Stomach (tissue), 4 donors: ENCODE measurements around the gene MYO1H.

Experiments used
- EP300 ChIP-seq: sonication (generic); formaldehyde crosslinking; IDR thresholded peaks from one replicate; pipeline ENCODE4 v1.6.1; 2017; ENCODE audit warnings: antibody characterized with exemption
- POLR2A ChIP-seq, 4 donors: fragments of 450-650 bp; IDR thresholded peaks; one replicate each; pipeline ENCODE4 v1.6.1; 2016; ENCODE audit warnings: antibody characterized with exemption in 4 of 4, control low read depth in 2 of 4, mild to moderate bottlenecking in 1 of 4, moderate library complexity in 1 of 4
- POLR2AphosphoS5 ChIP-seq, 3 donors: sonication (generic); formaldehyde crosslinking; IDR thresholded peaks; one replicate each; pipeline ENCODE4 v1.6.1; 2016; ENCODE audit warnings: antibody characterized with exemption in 3 of 3
- TF ChIP-seq, protein P1 (sequence below), 7 experiments: fragments of 450-650 bp in 4 of 7; fragments of 200-600 bp in 3 of 7; sonication (generic) in 3 of 7; IDR thresholded peaks; one replicate each; pipeline ENCODE4 v1.5.1; 2016 to 2019; ENCODE audit warnings: antibody characterized with exemption in 7 of 7, control low read depth in 2 of 7, mild to moderate bottlenecking in 1 of 7

GRCh38 chr12:109331301-109331952 is 16.3 kb upstream of the MYO1H start:
- TF ChIP-seq, protein P1, sequence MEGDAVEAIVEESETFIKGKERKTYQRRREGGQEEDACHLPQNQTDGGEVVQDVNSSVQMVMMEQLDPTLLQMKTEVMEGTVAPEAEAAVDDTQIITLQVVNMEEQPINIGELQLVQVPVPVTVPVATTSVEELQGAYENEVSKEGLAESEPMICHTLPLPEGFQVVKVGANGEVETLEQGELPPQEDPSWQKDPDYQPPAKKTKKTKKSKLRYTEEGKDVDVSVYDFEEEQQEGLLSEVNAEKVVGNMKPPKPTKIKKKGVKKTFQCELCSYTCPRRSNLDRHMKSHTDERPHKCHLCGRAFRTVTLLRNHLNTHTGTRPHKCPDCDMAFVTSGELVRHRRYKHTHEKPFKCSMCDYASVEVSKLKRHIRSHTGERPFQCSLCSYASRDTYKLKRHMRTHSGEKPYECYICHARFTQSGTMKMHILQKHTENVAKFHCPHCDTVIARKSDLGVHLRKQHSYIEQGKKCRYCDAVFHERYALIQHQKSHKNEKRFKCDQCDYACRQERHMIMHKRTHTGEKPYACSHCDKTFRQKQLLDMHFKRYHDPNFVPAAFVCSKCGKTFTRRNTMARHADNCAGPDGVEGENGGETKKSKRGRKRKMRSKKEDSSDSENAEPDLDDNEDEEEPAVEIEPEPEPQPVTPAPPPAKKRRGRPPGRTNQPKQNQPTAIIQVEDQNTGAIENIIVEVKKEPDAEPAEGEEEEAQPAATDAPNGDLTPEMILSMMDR (IDR thresholded peaks at IDR 0.05): no peak
- TF ChIP-seq POLR2A (IDR thresholded peaks at IDR 0.05) (no peak), EP300 (no peak), POLR2AphosphoS5 (IDR thresholded peaks at IDR 0.05) (no peak)
